Measurements from ENCODE around the gene MRAS.

Gene MRAS

GRCh38 chr3:138338244-138338643 is 10.1 kb upstream of the MRAS start:
- no peak overlapping the region for H3K4me3 ChIP-seq (ENCODE audit: low read length)
- TF ChIP-seq, protein P1, sequence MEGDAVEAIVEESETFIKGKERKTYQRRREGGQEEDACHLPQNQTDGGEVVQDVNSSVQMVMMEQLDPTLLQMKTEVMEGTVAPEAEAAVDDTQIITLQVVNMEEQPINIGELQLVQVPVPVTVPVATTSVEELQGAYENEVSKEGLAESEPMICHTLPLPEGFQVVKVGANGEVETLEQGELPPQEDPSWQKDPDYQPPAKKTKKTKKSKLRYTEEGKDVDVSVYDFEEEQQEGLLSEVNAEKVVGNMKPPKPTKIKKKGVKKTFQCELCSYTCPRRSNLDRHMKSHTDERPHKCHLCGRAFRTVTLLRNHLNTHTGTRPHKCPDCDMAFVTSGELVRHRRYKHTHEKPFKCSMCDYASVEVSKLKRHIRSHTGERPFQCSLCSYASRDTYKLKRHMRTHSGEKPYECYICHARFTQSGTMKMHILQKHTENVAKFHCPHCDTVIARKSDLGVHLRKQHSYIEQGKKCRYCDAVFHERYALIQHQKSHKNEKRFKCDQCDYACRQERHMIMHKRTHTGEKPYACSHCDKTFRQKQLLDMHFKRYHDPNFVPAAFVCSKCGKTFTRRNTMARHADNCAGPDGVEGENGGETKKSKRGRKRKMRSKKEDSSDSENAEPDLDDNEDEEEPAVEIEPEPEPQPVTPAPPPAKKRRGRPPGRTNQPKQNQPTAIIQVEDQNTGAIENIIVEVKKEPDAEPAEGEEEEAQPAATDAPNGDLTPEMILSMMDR (IDR thresholded peaks at IDR 0.05; ENCODE audit: insufficient read depth, low read depth, low read length, missing control alignments) = no peak
- no peak for DNase-seq (ENCODE audit: low read depth)

DNA sequence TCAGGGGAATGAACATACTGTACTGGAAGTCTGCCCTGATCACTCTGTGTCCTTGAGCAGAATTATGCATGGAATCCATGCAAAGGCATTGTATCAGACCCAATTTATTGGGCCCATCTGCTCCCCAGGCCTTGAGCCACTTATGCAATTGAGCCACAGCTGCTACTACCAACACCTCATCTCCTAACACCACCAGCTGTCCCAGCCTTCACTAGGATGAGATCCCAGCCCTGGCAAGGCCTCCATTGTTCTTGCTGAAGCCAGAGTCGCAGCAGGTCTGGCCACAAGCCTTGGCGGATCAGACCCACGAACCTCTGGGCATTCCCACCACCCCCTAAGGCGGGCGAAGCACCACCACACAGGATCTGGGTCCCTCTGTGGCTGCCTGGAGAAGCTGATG is 9.6 kb upstream of the MRAS start:
- no peak for DNase-seq (ENCODE audit: low read depth)
- TF ChIP-seq, protein P1 (IDR thresholded peaks at IDR 0.05; ENCODE audit: insufficient read depth, low read depth, low read length, missing control alignments) = no peak
- no peak overlapping the region for H3K4me3 ChIP-seq (ENCODE audit: low read length)

DNA sequence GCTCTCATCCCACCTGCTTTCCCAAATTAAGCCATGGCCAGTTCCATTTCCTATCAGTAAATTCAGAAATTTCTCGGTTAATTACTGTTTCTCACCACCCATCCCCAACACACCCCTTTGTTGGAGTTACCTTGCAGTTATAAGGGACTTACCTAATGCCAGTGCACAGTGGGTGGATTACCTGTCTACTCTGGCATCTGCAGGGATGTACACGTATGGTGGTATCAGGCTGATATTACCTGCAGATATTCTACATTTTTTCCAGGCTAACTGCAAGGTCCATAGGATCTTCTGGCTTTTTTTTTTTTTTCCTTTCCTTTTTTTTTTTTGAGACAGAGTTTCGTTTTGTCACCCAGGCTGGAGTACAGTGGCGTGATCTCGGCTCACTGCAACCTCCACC is 7.9 kb upstream of the MRAS start:
- no peak for DNase-seq (ENCODE audit: low read depth)
- no peak overlapping the region for H3K4me3 ChIP-seq (ENCODE audit: low read length)
- TF ChIP-seq, protein P1 (IDR thresholded peaks at IDR 0.05; ENCODE audit: insufficient read depth, low read depth, low read length, missing control alignments) = no peak

DNA sequence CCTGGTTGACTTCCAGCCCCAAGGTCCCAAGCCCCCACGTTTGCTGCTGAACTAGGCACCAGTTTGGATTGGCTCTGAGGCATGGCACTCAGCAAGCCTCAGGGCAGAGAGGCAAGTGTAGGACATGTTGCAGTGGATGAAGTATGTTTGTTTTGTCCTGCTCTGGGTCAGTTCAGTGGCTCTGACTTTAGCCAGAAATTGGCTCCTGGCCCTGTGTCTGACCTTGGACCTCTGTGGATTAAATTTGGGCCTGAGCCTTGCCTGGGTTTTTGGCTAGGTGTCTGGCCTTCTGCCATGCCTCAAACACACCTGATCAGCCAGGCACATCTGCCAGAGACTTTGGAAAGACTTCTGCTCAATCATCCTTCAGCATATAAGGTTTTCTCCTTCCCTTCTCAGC is 3.6 kb upstream of the MRAS start:
- H3K4me3 ChIP-seq (ENCODE audit: low read length) = no peak overlapping the region
- TF ChIP-seq, protein P1 (IDR thresholded peaks at IDR 0.05; ENCODE audit: insufficient read depth, low read depth, low read length, missing control alignments) = no peak
- no peak for DNase-seq (ENCODE audit: low read depth)

GRCh38 chr3:138348754-138349739 is 668 bp downstream of the MRAS start:
- TF ChIP-seq, protein P1 (IDR thresholded peaks at IDR 0.05; ENCODE audit: insufficient read depth, low read depth, low read length, missing control alignments) = no peak
- no peak for DNase-seq (ENCODE audit: low read depth)
- H3K4me3 ChIP-seq (ENCODE audit: low read length) = peak overlapping the region; percentile 54

- TF ChIP-seq, protein P1 (IDR thresholded peaks at IDR 0.05; ENCODE audit: insufficient read depth, low read depth, low read length, missing control alignments) = no peak
- no peak overlapping the region for H3K4me3 ChIP-seq (ENCODE audit: low read length)
- no peak for DNase-seq (ENCODE audit: low read depth)
These were observed 1.7 kb downstream of the MRAS start for GRCh38 chr3:138349926-138350665.

Data from epithelial cell of esophagus (primary cell).